Measurements from ENCODE around the gene CCDC102B.
"Not testable (repeated sequence)": the region's sequence is repeated elsewhere in the genome, so short reads cannot be mapped to it uniquely, and the experiment has no call there.

CCDC102B gene

GRCh38 chr18:68937029-68937599 is 139.2 kb downstream of the CCDC102B start:
- in situ Hi-C loops (cut with HindIII; ENCODE audit: low pct_unique_long_range_greater_than_20kb, low sequenced_read_pairs), result no loop called here
- no peak for DNase-seq (ENCODE audit: low read depth in 1 of 2, low spot score in 1 of 2)
- TF ChIP-seq JUND (IDR thresholded peaks at IDR 0.05; ENCODE audit: low read depth), result no peak

- in situ Hi-C loops (cut with HindIII; ENCODE audit: low pct_unique_long_range_greater_than_20kb, low sequenced_read_pairs), result no loop called here
- TF ChIP-seq JUND (IDR thresholded peaks at IDR 0.05; ENCODE audit: low read depth), result no peak
- no peak for DNase-seq (ENCODE audit: low read depth in 1 of 2, low spot score in 1 of 2)
These were observed 142.2 kb downstream of the CCDC102B start for GRCh38 chr18:68940039-68940438.

DNA sequence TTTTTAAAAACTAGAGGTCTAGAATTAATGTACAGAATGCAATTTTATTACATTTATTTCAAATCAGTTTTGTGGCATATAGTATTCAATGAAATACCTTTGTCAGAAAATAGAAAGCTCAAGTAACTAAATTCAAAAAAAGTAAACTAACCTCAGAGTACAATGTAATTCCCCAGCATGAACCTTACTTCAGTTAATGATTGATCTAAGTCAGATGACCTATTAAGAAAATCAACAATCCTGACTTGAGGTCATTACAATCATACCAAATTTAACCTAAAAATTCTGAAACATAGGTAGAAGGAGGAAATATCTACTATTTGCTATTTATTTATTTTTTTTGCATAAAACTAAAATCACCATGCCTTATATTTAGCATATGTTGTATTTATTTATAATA is 142.9 kb downstream of the CCDC102B start:
- no peak for DNase-seq (ENCODE audit: low read depth in 1 of 2, low spot score in 1 of 2)
- in situ Hi-C loops (cut with HindIII; ENCODE audit: low pct_unique_long_range_greater_than_20kb, low sequenced_read_pairs), result no loop called here

GRCh38 chr18:68942230-68942629 is 144.3 kb downstream of the CCDC102B start:
- in situ Hi-C loops (cut with HindIII; ENCODE audit: low pct_unique_long_range_greater_than_20kb, low sequenced_read_pairs), result no loop called here
- DNase-seq (ENCODE audit: low read depth in 1 of 2, low spot score in 1 of 2), result no peak
- TF ChIP-seq JUND (IDR thresholded peaks at IDR 0.05; ENCODE audit: low read depth), result no peak

More for the DNA sequence above, 142.9 kb downstream of the CCDC102B start:
- no peak for TF ChIP-seq JUND (IDR thresholded peaks at IDR 0.05; ENCODE audit: low read depth)

DNA sequence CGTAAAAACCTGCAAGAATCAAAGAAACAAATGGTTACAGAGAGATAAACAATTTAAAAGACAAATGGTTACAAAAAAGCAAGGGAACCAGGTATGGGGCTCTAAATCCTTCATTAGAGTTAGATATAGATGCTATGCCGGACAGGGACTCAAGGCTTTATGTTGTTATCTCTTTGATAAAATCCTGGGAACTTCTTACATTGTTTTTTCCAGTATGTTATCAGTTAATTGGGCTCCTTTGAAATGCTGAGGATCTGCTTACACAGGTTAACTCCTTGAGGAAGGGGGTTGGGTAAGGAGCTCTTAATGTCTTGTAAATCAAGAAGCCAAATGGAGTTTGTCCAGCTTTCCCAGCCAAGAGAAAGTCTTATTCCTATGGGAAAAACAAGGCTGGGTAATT is 146.0 kb downstream of the CCDC102B start:
- in situ Hi-C loops (cut with HindIII; ENCODE audit: low pct_unique_long_range_greater_than_20kb, low sequenced_read_pairs); DNase-seq (ENCODE audit: low read depth in 1 of 2, low spot score in 1 of 2): not testable (repeated sequence)

DNA sequence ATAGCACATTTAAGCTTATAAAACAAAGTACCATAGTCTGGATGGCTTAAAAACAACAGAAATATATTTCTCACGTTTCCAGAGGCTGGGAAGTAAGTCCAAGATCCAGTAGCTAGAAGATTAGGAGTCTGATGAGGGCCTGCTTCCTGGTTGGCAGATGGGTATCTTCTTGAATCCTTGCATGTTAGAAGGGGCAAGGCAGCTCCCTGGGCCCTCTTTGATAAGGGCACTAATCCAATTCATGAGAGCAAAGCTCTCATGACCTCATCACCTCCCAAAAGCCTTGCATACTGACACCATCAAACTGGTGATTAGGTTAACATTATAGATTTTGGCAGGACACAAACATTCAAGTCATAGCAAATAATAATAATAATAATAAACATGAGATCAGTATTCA is 146.4 kb downstream of the CCDC102B start:
- in situ Hi-C loops (cut with HindIII; ENCODE audit: low pct_unique_long_range_greater_than_20kb, low sequenced_read_pairs), result no loop called here
- DNase-seq (ENCODE audit: low read depth in 1 of 2, low spot score in 1 of 2), result no peak
- TF ChIP-seq JUND (IDR thresholded peaks at IDR 0.05; ENCODE audit: low read depth), result no peak

DNA sequence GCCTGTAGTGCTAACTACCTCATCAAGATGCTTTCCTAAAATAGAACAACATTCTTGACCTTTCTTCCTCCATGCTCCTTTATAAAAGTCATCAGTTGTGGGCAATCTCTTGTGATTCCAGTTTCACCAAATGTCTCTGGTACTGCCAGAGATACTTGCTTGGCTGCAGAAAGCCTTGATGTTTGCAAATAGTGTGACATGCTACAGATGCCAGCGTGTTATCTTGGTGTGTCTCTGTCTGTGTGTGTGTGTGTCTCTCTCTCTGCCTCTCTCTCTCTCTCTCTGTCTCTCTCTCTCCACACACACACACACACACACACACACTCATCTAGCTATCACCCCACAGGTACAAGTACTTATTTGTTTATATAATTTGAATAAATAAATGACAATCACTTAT is 146.9 kb downstream of the CCDC102B start:
- TF ChIP-seq JUND (IDR thresholded peaks at IDR 0.05; ENCODE audit: low read depth), result no peak
- in situ Hi-C loops (cut with HindIII; ENCODE audit: low pct_unique_long_range_greater_than_20kb, low sequenced_read_pairs), result no loop called here
- no peak for DNase-seq (ENCODE audit: low read depth in 1 of 2, low spot score in 1 of 2)

DNA sequence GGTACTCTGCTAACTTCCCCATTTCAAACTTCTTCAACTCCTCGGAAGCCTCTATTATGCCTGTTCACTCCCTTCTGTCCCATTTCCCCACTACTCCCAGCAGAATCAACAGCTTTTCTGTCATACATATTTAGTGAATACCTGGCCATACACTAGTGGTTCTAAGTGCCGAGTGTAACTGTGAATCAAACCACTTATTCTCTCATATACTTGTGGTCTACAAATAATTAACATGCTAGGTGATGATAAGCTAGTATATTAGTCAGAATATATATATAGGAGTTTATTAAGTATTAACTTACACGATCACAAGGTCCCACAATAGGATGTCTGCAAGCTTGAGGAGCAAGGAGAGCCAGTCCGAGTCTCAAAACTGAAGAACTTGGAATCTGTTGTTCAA is 150.7 kb downstream of the CCDC102B start:
- no peak for DNase-seq (ENCODE audit: low read depth in 1 of 2, low spot score in 1 of 2)
- in situ Hi-C loops (cut with HindIII; ENCODE audit: low pct_unique_long_range_greater_than_20kb, low sequenced_read_pairs), result no loop called here
- no peak for TF ChIP-seq JUND (IDR thresholded peaks at IDR 0.05; ENCODE audit: low read depth)

DNA sequence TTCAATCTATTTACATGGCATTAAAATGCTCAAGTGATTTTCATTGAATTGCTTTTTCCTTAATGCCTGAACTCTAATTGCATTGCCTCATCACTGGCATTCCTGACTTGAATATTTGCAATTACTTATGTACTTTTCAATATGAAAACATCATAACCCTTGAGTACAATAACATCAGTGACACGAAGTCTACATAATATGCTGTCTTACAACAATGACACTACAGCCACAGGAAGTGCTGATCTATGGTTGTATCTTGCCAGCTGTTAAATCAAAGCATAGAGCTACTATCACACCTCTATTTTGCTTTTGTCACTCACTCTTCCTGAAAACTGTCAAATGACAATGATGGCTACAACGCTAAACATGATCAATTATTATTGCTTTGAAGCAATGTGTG is 156.9 kb downstream of the CCDC102B start:
- in situ Hi-C loops (cut with HindIII; ENCODE audit: low pct_unique_long_range_greater_than_20kb, low sequenced_read_pairs), result no loop called here
- no peak for TF ChIP-seq JUND (IDR thresholded peaks at IDR 0.05; ENCODE audit: low read depth)
- DNase-seq (ENCODE audit: low read depth in 1 of 2, low spot score in 1 of 2), result no peak

DNA sequence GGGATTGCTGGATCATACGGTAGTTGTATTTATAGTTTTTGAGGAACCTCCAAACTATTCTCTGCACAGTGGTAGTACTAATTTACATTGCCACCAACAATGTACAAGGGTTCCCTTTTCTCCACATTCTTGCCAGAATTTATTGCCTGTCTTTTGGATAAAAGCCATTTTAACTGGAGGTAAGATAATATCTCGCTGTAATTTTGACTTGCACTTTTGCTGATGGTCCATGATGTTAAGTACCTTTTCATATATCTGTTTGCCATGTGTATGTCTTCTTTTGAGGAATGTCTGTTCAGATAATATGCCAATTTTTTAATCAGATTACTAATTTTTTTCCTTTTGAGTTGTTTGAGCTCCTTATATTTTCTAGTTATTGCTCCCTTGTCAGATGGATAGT is 158.8 kb downstream of the CCDC102B start:
- DNase-seq (ENCODE audit: low read depth in 1 of 2, low spot score in 1 of 2), result no peak
- in situ Hi-C loops (cut with HindIII; ENCODE audit: low pct_unique_long_range_greater_than_20kb, low sequenced_read_pairs), result no loop called here
- TF ChIP-seq JUND (IDR thresholded peaks at IDR 0.05; ENCODE audit: low read depth), result no peak

DNA sequence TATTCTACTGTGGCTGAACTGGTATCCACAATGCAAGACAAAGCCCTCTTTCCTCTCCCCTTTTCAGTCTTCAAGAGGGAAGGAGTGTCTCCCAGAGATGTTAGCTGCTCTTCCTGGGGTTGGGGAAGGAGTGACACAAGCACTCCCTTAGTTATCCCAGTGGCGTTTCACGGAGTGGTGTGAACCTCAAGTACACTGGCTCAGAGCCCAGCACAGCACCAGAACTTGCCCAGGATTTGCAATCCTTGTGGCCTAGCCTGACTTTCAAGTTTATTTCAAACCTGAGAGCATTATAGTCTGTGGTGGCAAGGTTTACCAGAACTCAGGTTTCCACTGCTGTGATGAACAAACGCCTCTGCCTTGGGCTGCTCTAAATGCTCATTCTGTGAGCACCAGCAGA is 162.5 kb downstream of the CCDC102B start:
- peak in 1 of 2 experiments; percentile 29 for DNase-seq (ENCODE audit: low read depth in 1 of 2, low spot score in 1 of 2)
- in situ Hi-C loops (cut with HindIII; ENCODE audit: low pct_unique_long_range_greater_than_20kb, low sequenced_read_pairs), result no loop called here
- TF ChIP-seq JUND (IDR thresholded peaks at IDR 0.05; ENCODE audit: low read depth), result no peak

DNA sequence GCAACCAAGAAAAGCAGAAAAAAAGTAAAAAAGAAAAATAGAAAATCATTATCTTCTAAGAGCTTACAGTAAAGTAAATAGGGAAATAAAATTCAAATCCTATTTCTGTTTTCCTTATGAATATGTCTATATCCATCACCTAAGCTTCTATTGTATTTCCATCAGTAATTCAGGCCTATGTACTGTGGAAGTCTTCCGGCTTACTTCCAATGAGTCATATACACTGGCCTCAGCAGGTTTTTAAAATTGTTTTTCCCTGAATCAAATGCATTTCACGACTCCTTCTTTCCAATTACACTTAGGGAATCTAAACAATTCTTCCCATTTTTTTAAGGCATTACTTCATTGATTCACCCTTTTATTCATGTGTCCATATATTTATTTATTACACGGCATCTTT is 164.7 kb downstream of the CCDC102B start:
- TF ChIP-seq JUND (IDR thresholded peaks at IDR 0.05; ENCODE audit: low read depth), result no peak
- in situ Hi-C loops (cut with HindIII; ENCODE audit: low pct_unique_long_range_greater_than_20kb, low sequenced_read_pairs), result no loop called here
- no peak for DNase-seq (ENCODE audit: low read depth in 1 of 2, low spot score in 1 of 2)

- TF ChIP-seq JUND (IDR thresholded peaks at IDR 0.05; ENCODE audit: low read depth), result no peak
- DNase-seq (ENCODE audit: low read depth in 1 of 2, low spot score in 1 of 2), result no peak
- in situ Hi-C loops (cut with HindIII; ENCODE audit: low pct_unique_long_range_greater_than_20kb, low sequenced_read_pairs), result no loop called here
These were observed 167.9 kb downstream of the CCDC102B start for GRCh38 chr18:68965817-68966216.

DNA sequence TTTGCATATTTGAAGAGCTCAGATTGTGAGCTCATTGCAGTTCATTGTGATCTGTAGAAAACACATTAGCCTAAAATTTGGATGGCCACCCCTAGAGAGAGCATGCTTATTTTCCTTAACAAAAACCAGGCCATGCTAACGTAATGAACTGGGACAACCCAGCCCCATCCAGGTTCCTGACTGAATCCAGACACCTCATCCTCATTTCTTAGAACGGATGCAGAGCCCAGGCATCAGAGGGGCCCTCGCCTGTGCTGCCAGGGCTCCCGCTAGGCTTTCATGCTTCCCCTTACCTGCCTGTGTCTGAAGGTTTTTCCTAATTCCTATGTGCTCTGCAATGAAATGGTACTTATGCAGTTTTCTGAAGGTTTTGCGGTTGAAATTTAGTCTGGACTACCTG is 171.1 kb downstream of the CCDC102B start:
- no peak for TF ChIP-seq JUND (IDR thresholded peaks at IDR 0.05; ENCODE audit: low read depth)
- DNase-seq (ENCODE audit: low read depth in 1 of 2, low spot score in 1 of 2), result no peak
- in situ Hi-C loops (cut with HindIII; ENCODE audit: low pct_unique_long_range_greater_than_20kb, low sequenced_read_pairs), result no loop called here

Measured in T47D (cell line).